ENCODE measurements around the gene TMEM114. TPM values are rescaled to one million over a fixed set of nuclear protein-coding genes. Genes with fewer than 3 reads are reported as not detected.

TMEM114 gene
- total and polyA plus RNA-seq, 8 donors: not detected

DNA sequence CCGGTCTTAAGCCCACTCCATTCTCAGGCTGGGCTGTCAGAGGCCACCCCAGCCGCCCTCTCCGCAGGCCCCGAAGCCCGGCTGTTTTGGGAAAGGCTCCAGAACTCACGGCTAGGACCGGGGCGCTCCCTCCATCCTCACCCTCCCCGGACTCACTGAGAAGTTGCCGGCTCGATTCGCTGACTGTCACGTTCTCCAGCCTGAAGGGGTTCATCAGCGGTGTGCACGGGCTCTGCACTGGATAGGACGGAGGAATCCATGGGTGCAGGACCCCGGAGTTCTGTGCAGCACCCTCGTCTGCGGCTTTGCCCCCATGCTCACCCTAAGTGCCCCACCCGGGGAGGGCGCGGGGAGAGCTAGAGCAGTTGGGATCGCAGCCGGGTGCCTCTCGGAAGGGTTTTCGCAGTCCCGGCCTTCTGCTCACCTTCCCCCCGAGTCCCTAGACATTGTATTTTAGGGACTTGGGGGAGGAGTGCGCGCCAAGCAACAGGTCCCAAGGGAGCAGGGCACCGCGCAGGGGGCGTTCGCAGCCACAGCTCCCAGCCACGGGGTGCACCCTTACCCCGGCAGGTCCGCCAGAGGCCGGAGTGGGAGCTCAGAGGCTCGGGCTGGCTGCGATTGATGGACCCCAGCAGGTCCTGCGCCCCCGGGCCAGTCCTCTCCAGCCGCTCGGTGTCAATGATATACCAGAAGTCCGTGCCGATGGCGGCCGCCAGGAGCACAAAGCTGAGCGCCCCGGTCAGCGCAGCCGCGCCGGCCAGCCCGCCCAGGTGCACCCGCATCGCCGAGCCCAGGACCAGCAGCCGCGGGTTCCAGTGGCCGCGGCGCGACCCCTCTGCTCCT, 1.0 kb downstream of the TMEM114 start:
- intact Hi-C loops (cut with DNase I; ENCODE audit: low total_unique reads): no loop called here
- peak overlapping the region in 3 of 4 donors; percentile 6 to 23 (median 18) for H3K4me3 ChIP-seq

GRCh38 chr16:8588682-8589056, 1.6 kb downstream of the TMEM114 start:
- TF ChIP-seq EP300 (IDR thresholded peaks at IDR 0.05) (no peak), POLR2AphosphoS5 (IDR thresholded peaks at IDR 0.05) (no peak), POLR2A (IDR thresholded peaks at IDR 0.05) (no peak)
- TF ChIP-seq, protein P1, sequence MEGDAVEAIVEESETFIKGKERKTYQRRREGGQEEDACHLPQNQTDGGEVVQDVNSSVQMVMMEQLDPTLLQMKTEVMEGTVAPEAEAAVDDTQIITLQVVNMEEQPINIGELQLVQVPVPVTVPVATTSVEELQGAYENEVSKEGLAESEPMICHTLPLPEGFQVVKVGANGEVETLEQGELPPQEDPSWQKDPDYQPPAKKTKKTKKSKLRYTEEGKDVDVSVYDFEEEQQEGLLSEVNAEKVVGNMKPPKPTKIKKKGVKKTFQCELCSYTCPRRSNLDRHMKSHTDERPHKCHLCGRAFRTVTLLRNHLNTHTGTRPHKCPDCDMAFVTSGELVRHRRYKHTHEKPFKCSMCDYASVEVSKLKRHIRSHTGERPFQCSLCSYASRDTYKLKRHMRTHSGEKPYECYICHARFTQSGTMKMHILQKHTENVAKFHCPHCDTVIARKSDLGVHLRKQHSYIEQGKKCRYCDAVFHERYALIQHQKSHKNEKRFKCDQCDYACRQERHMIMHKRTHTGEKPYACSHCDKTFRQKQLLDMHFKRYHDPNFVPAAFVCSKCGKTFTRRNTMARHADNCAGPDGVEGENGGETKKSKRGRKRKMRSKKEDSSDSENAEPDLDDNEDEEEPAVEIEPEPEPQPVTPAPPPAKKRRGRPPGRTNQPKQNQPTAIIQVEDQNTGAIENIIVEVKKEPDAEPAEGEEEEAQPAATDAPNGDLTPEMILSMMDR (IDR thresholded peaks at IDR 0.05): no peak
- no peak for DNase-seq
- Histone ChIP-seq H3K4me1 (peaks cover 8 to 17% (median 14%) of the 10 kb centered on the region in 4 donors), H3K27ac (no peak overlapping the region), H3K4me3 (no peak overlapping the region), H3K36me3 (no peaks in the 10 kb centered on the region), H3K27me3 (peaks cover 4 to 81% (median 48%) of the 10 kb centered on the region in 3 donors), H3K9me3 (peaks cover 0 to 6% (median 0%) of the 10 kb centered on the region in 4 donors)
- WGBS, 5 donors: 2 to 12% (median 7%) methylated on average over 9 of the region's 9 CpGs
- intact Hi-C loops (cut with DNase I; ENCODE audit: low total_unique reads): no loop called here

More for the DNA sequence above, 1.0 kb downstream of the TMEM114 start:
- peaks cover 4 to 81% (median 48%) of the 10 kb centered on the region in 3 donors for H3K27me3 ChIP-seq
- peaks cover 8 to 17% (median 14%) of the 10 kb centered on the region in 4 donors for H3K4me1 ChIP-seq
- peaks cover 0 to 6% (median 0%) of the 10 kb centered on the region in 4 donors for H3K9me3 ChIP-seq
- H3K36me3 ChIP-seq: no peaks in the 10 kb centered on the region
- TF ChIP-seq EP300 (IDR thresholded peaks at IDR 0.05): no peak
- TF ChIP-seq POLR2A (IDR thresholded peaks at IDR 0.05): no peak
- TF ChIP-seq, protein P1 (IDR thresholded peaks at IDR 0.05): no peak
- TF ChIP-seq POLR2AphosphoS5 (IDR thresholded peaks at IDR 0.05): no peak
- WGBS, 5 donors: 0 to 3% (median 2%) methylated on average over 18 to 64 of the region's 64 CpGs
- no peak for DNase-seq
- H3K27ac ChIP-seq: no peak overlapping the region

DNA sequence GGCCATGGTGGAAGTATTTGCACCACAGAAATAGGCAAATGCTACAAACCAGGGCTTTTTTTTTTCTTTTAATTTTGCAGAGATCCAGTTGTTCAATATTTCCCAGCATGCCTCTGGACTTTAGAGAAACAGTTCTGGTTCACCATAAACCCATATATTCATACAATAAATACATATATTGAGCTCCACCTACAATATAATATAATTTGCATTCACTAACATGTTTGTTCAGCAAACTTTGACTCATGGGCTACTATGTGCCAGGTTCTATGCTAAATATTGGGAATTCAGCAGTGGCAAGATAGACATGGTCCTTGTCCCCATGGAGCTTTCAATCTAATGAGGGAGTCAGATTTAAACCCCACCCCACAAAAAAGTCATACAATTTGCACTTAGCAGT, 3.2 kb downstream of the TMEM114 start:
- intact Hi-C loops (cut with DNase I; ENCODE audit: low total_unique reads): no loop called here
- no peak overlapping the region for H3K27ac ChIP-seq
- H3K4me1 ChIP-seq: peaks cover 8 to 17% (median 14%) of the 10 kb centered on the region in 4 donors
- no peaks in the 10 kb centered on the region for H3K36me3 ChIP-seq
- no peak for DNase-seq
- no peaks in the 10 kb centered on the region for H3K9me3 ChIP-seq
- TF ChIP-seq, protein P1 (IDR thresholded peaks at IDR 0.05): no peak
- TF ChIP-seq POLR2A (IDR thresholded peaks at IDR 0.05) (no peak), POLR2AphosphoS5 (IDR thresholded peaks at IDR 0.05) (no peak), EP300 (IDR thresholded peaks at IDR 0.05) (no peak)
- no peak overlapping the region for H3K4me3 ChIP-seq
- H3K27me3 ChIP-seq: peaks cover 4 to 66% (median 42%) of the 10 kb centered on the region in 3 donors

DNA sequence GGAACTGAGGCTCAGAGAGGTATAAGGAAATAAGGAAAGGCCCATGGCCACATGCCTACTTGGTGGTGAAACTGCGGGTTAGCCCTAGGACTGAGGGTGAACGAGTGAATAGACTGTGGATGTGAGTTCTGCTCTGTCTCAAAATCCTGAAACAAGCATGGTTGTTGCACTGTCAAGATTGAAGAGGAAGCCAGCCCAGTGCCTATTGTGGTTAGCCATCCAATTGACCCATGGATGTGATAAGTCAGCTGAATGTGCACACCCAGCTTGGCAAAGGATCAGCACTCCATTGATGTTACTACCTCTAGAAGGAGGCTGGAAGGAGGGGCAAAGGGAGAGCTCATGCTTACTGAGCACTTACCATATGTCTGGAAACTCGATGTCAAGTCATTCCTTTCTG, 4.5 kb downstream of the TMEM114 start:
- TF ChIP-seq EP300 (IDR thresholded peaks at IDR 0.05) (no peak), POLR2A (IDR thresholded peaks at IDR 0.05) (no peak), POLR2AphosphoS5 (IDR thresholded peaks at IDR 0.05) (no peak)
- TF ChIP-seq, protein P1 (IDR thresholded peaks at IDR 0.05): no peak
- no peak for DNase-seq
- H3K4me3 ChIP-seq: no peak overlapping the region
- 80 to 91% (median 87%) methylated on average over 3 of the region's 3 CpGs for WGBS, 5 donors
- H3K4me1 ChIP-seq: peaks cover 8 to 17% (median 14%) of the 10 kb centered on the region in 4 donors
- intact Hi-C loops (cut with DNase I; ENCODE audit: low total_unique reads): no loop called here
- no peaks in the 10 kb centered on the region for H3K9me3 ChIP-seq
- peaks cover 4 to 54% (median 35%) of the 10 kb centered on the region in 3 donors for H3K27me3 ChIP-seq
- no peaks in the 10 kb centered on the region for H3K36me3 ChIP-seq
- H3K27ac ChIP-seq: no peak overlapping the region

Measured in stomach (tissue), 9 donors.